Liver (tissue), 9 donors: ENCODE data around the gene FAAP100. TPM values are rescaled to one million over a fixed set of nuclear protein-coding genes. Genes with fewer than 3 reads are reported as not detected.

Experiments used
- DNase-seq: peaks from one replicate; pipeline ENCODE4 v3.0.0-alpha.2; 2017; ENCODE audit warnings: low spot score
- H3K27ac ChIP-seq, 2 donors: one replicate each; pipeline ENCODE4 v1.7.0; 2013; ENCODE audit warnings: inconsistent platforms in 2 of 2, low read length in 2 of 2, control low read depth in 1 of 2, low read depth in 1 of 2, mild to moderate bottlenecking in 1 of 2
- H3K27me3 ChIP-seq, 4 donors: one replicate each; pipeline versions ENCODE4 v1.6.1 to v1.7.0; 2013; ENCODE audit warnings: low read length in 3 of 4, inconsistent platforms in 1 of 4, mild to moderate bottlenecking in 1 of 4, moderate library complexity in 1 of 4; ENCODE audit not compliant: control insufficient read depth in 4 of 4, insufficient read depth in 4 of 4
- H3K36me3 ChIP-seq, 4 donors: one replicate each; pipeline versions ENCODE4 v1.6.1 to v1.7.0; 2013; ENCODE audit warnings: low read length in 3 of 4, mild to moderate bottlenecking in 3 of 4, low read depth in 1 of 4, moderate library complexity in 1 of 4; ENCODE audit not compliant: control insufficient read depth in 4 of 4, insufficient read depth in 3 of 4
- H3K4me1 ChIP-seq, 4 donors: one replicate each; pipeline versions ENCODE4 v1.6.1 to v1.7.0; 2013; ENCODE audit warnings: low read length in 3 of 4, mild to moderate bottlenecking in 3 of 4, moderate library complexity in 1 of 4; ENCODE audit not compliant: control insufficient read depth in 4 of 4, insufficient read depth in 4 of 4
- H3K4me3 ChIP-seq, 3 donors: one replicate each; pipeline versions ENCODE4 v1.6.1 to v1.7.0; 2013; ENCODE audit warnings: low read length in 3 of 3, control low read depth in 1 of 3, low read depth in 1 of 3, mild to moderate bottlenecking in 1 of 3
- H3K9ac ChIP-seq, 2 donors: one replicate each; pipeline ENCODE4 v1.7.0; 2013; ENCODE audit warnings: low read length in 2 of 2, mild to moderate bottlenecking in 2 of 2, moderate library complexity in 2 of 2, control low read depth in 1 of 2, low read depth in 1 of 2
- H3K9me3 ChIP-seq, 4 donors: one replicate each; pipeline versions ENCODE4 v1.6.1 to v1.7.0; 2013; ENCODE audit warnings: low read length in 3 of 4; ENCODE audit not compliant: control insufficient read depth in 4 of 4
- CTCF ChIP-seq: fragments of 150-350 bp; IDR thresholded peaks from 2 replicates; pipeline ENCODE4 v1.5.1; 2017; ENCODE audit warnings: improper control_type of control experiment, low read depth, low read length; ENCODE audit not compliant: missing input control
- EGR1 ChIP-seq, 2 donors: IDR thresholded peaks; 2 replicates each; pipeline ENCODE4 v1.6.1; 2016 to 2018; ENCODE audit warnings: antibody characterized with exemption in 2 of 2, low read depth in 2 of 2
- FOXA1 ChIP-seq: IDR thresholded peaks from 2 replicates; pipeline ENCODE4 v1.6.1; 2016; ENCODE audit warnings: antibody characterized with exemption
- FOXA2 ChIP-seq: IDR thresholded peaks from 2 replicates; pipeline ENCODE4 v1.6.1; 2016; ENCODE audit warnings: antibody characterized with exemption
- GABPA ChIP-seq, 2 donors: IDR thresholded peaks in 1 of 2; conservative IDR thresholded peaks in 1 of 2; 2 replicates each; pipeline ENCODE4 v1.6.1; 2016; ENCODE audit warnings: antibody characterized with exemption in 2 of 2, mild to moderate bottlenecking in 1 of 2, moderate library complexity in 1 of 2
- HNF4A ChIP-seq, 2 donors: conservative IDR thresholded peaks; 2 replicates each; pipeline ENCODE4 v1.6.1; 2016; ENCODE audit warnings: antibody characterized with exemption in 2 of 2, mild to moderate bottlenecking in 2 of 2
- HNF4G ChIP-seq: IDR thresholded peaks from 2 replicates; pipeline ENCODE4 v1.6.1; 2016; ENCODE audit warnings: antibody characterized with exemption
- JUND ChIP-seq, 2 donors: IDR thresholded peaks; 2 replicates each; pipeline ENCODE4 v1.6.1; 2016; ENCODE audit warnings: antibody characterized with exemption in 2 of 2
- MAX ChIP-seq: IDR thresholded peaks from 2 replicates; pipeline ENCODE4 v1.6.1; 2016; ENCODE audit warnings: antibody characterized with exemption
- NR2F2 ChIP-seq: IDR thresholded peaks from 2 replicates; pipeline ENCODE4 v1.6.1; 2016; ENCODE audit warnings: antibody characterized with exemption
- RAD21 ChIP-seq, 2 donors: IDR thresholded peaks; 2 replicates each; pipeline ENCODE4 v1.6.1; 2016; ENCODE audit warnings: antibody characterized with exemption in 2 of 2, mild to moderate bottlenecking in 2 of 2
- REST ChIP-seq: IDR thresholded peaks from 2 replicates; pipeline ENCODE4 v1.6.1; 2016; ENCODE audit warnings: antibody characterized with exemption, mild to moderate bottlenecking
- RXRA ChIP-seq, 2 donors: IDR thresholded peaks; 2 replicates each; pipeline ENCODE4 v1.6.1; 2017 to 2018; ENCODE audit warnings: antibody characterized with exemption in 2 of 2, mild to moderate bottlenecking in 1 of 2
- TAF1 ChIP-seq: conservative IDR thresholded peaks from 2 replicates; pipeline ENCODE4 v1.6.1; 2016; ENCODE audit warnings: antibody characterized with exemption, mild to moderate bottlenecking
- YY1 ChIP-seq: IDR thresholded peaks from 2 replicates; pipeline ENCODE4 v1.6.1; 2016; ENCODE audit warnings: antibody characterized with exemption, mild to moderate bottlenecking
- ZBTB33 ChIP-seq: IDR thresholded peaks from 2 replicates; pipeline ENCODE4 v1.6.1; 2016; ENCODE audit warnings: antibody characterized with exemption
- WGBS: extraction: QIAGEN DNeasy Blood & Tissue Kit; methylation state at CpG from one replicate; pipeline ENCODE4 v1.1.7; 2013; 5-methylcytosine and 5-hydroxymethylcytosine counted together
- polyA plus RNA-seq, 2 donors: library from polyadenylated mRNA; stranded (reverse) in 1 of 2; unstranded in 1 of 2; fragments of 200-250 nt in 1 of 2; fragments of >200 nt in 1 of 2; fragmentation: Nextera tagmentation in 1 of 2; extraction: Ambion mirVana in 1 of 2; gene quantifications; one replicate each; pipeline versions ENCODE4 v1.2.1 to v1.2.3, GENCODE V29; 2013 to 2015
- total RNA-seq, 2 donors: library from RNA; depleted of rRNA; stranded (reverse); fragments of >200 nt; gene quantifications; one replicate each; pipeline ENCODE4 v1.2.3, GENCODE V29; 2014
- donor health status: healthy.
- donor health status: healthy.
- donor health status: healthy.
- donor health status: healthy.
- donor health status: healthy.

FAAP100 gene
- total and polyA plus RNA-seq, 4 donors: 8.1 to 14.7 (median 9.7) TPM

- Histone ChIP-seq H3K27me3 (no peaks in the 10 kb centered on the region), H3K4me1 (peaks cover 0 to 25% (median 17%) of the 10 kb centered on the region in 4 donors), H3K9ac (no peak overlapping the region), H3K27ac (no peak overlapping the region), H3K36me3 (peaks cover 5 to 58% (median 21%) of the 10 kb centered on the region in 4 donors), H3K4me3 (no peak overlapping the region), H3K9me3 (no peaks in the 10 kb centered on the region)
- no peak for DNase-seq
- WGBS: 91% methylated on average over 14 of the region's 14 CpGs
- TF ChIP-seq YY1: no peak
- no peak for TF ChIP-seq FOXA1
- TF ChIP-seq NR2F2: no peak
- no peak for TF ChIP-seq ZBTB33
- TF ChIP-seq CTCF: no peak
- no peak for TF ChIP-seq RAD21 (IDR thresholded peaks at IDR 0.05)
- TF ChIP-seq FOXA2: no peak
- TF ChIP-seq REST: no peak
- no peak for TF ChIP-seq HNF4A (conservative IDR thresholded peaks at IDR 0.05)
- TF ChIP-seq HNF4G: no peak
- no peak for TF ChIP-seq MAX
Measured at GRCh38 chr17:81547614-81547982, 4.6 kb downstream of the FAAP100 start.

GRCh38 chr17:81546906-81547613 is 5.1 kb downstream of the FAAP100 start:
- Histone ChIP-seq H3K4me1 (peaks cover 0 to 25% (median 17%) of the 10 kb centered on the region in 4 donors), H3K9me3 (no peaks in the 10 kb centered on the region), H3K27ac (no peak overlapping the region), H3K36me3 (peaks cover 5 to 61% (median 22%) of the 10 kb centered on the region in 4 donors), H3K27me3 (no peaks in the 10 kb centered on the region), H3K9ac (no peak overlapping the region), H3K4me3 (no peak overlapping the region)
- 90% methylated on average over 36 of the region's 36 CpGs for WGBS
- TF ChIP-seq EGR1 (IDR thresholded peaks at IDR 0.05; ENCODE audit: low read depth in 2 of 2) (no peak), HNF4A (conservative IDR thresholded peaks at IDR 0.05) (no peak), RXRA (IDR thresholded peaks at IDR 0.05) (no peak), TAF1 (no peak), YY1 (no peak), FOXA2 (no peak), GABPA (IDR thresholded peaks at IDR 0.05 in 1 of 2, conservative IDR thresholded peaks at IDR 0.05 in 1 of 2) (no peak), JUND (IDR thresholded peaks at IDR 0.05) (no peak), FOXA1 (no peak), RAD21 (IDR thresholded peaks at IDR 0.05) (no peak)
- no peak for DNase-seq
